DND-41 (cell line): ENCODE measurements around the gene ASPSCR1.

ENCODE experiments used
- ATAC-seq: fragments of 200-7000 bp; cut with Tn5 transposase; 3 replicates; pipeline ENCODE4 v1.9.1; 2021; ENCODE audit warnings: low read depth; ENCODE audit not compliant: insufficient read depth
- DNase-seq: peaks from one replicate; pipeline ENCODE4 v3.0.0-alpha.2; 2020
- H2AFZ ChIP-seq: 2 replicates; pipeline ENCODE4 v1.6.0; 2012; ENCODE audit warnings: low read depth, low read length
- H3K27ac ChIP-seq: 2 replicates; pipeline ENCODE4 v1.5.1; 2012; ENCODE audit warnings: low read length, inconsistent platforms
- H3K27me3 ChIP-seq: fragments of 200-600 bp; sonication (generic); 2 replicates; pipeline ENCODE4 v1.6.0; 2012; ENCODE audit warnings: low read length, mild to moderate bottlenecking, inconsistent platforms; ENCODE audit not compliant: insufficient read depth, poor library complexity
- H3K36me3 ChIP-seq: 2 replicates; pipeline ENCODE4 v1.5.1; 2012; ENCODE audit warnings: low read length, inconsistent platforms; ENCODE audit not compliant: insufficient read depth
- H3K4me1 ChIP-seq: 2 replicates; pipeline ENCODE4 v1.5.1; 2012; ENCODE audit warnings: mild to moderate bottlenecking, low read length; ENCODE audit not compliant: insufficient read depth
- H3K4me2 ChIP-seq: 2 replicates; pipeline ENCODE4 v1.6.0; 2012; ENCODE audit warnings: mild to moderate bottlenecking, moderate library complexity, low read length, inconsistent platforms; ENCODE audit not compliant: insufficient read depth
- H3K4me3 ChIP-seq, 2 experiments: fragments of 200-600 bp in 1 of 2; shearing (Covaris generic) in 1 of 2; 2 replicates each; pipeline ENCODE4 v1.5.1; 2012 to 2016; ENCODE audit warnings: inconsistent platforms in 2 of 2, low read length in 2 of 2, mild to moderate bottlenecking in 2 of 2, low read depth in 1 of 2, moderate library complexity in 1 of 2
- H3K79me2 ChIP-seq: 2 replicates; pipeline ENCODE4 v1.6.0; 2012; ENCODE audit warnings: low read length, inconsistent platforms; ENCODE audit not compliant: insufficient read depth
- H3K9ac ChIP-seq: 2 replicates; pipeline ENCODE4 v1.6.0; 2012; ENCODE audit warnings: low read depth, mild to moderate bottlenecking, inconsistent platforms, low read length, moderate library complexity
- H3K9me3 ChIP-seq: 2 replicates; pipeline ENCODE4 v1.5.1; 2012; ENCODE audit warnings: low read length, moderate library complexity, mild to moderate bottlenecking, inconsistent platforms; ENCODE audit not compliant: insufficient read depth, severe bottlenecking
- H4K20me1 ChIP-seq: 2 replicates; pipeline ENCODE4 v1.6.0; 2012; ENCODE audit warnings: low read length; ENCODE audit not compliant: insufficient read depth
- EZH2 ChIP-seq: IDR thresholded peaks from 3 replicates; pipeline ENCODE4 v1.6.1; 2012; ENCODE audit warnings: borderline replicate concordance, low read depth, mild to moderate bottlenecking, moderate library complexity, low read length, inconsistent platforms; ENCODE audit not compliant: severe bottlenecking
- TF ChIP-seq, protein P1 (sequence below): IDR thresholded peaks from 2 replicates; pipeline ENCODE4 v1.5.1; 2012; ENCODE audit warnings: borderline replicate concordance, low read length, moderate library complexity, mild to moderate bottlenecking; ENCODE audit not compliant: poor library complexity, severe bottlenecking; ENCODE audit errors: extremely low read depth

Gene ASPSCR1

DNA sequence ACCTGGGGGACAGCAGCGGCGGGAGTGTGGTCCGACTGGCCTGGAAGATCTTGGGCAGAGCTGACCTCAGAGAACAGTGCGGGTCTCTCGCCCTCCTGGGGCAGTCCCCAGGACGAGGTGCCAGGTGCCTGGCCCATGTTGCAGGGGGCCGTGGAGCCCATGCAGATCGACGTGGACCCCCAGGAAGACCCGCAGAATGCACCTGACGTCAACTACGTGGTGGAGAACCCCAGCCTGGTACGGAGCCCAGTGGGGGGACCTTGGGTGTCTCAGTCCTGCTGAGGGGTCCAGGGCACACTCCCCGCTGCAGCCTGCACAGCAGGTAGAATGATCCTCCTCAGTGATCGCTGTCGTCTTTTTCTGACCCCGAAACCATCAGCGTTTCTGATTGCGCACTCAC, 75.7 kb downstream of the ASPSCR1 start:
- Histone ChIP-seq H3K4me1 (peaks cover 49% of the 10 kb centered on the region), H3K79me2 (peaks cover 40% of the 10 kb centered on the region), H3K9me3 (no peaks in the 10 kb centered on the region), H3K27ac (no peak overlapping the region; the same call in 1 of the 2 replicates), H4K20me1 (peaks cover 49% of the 10 kb centered on the region), H3K4me2 (peak overlapping the region; percentile 92), H2AFZ (no peak overlapping the region), H3K4me3 (peak overlapping the region in 1 of 2 experiments; percentile 99; a peak in 3 of 4 replicates), H3K36me3 (peaks cover 70% of the 10 kb centered on the region), H3K9ac (peak overlapping the region; percentile 88), H3K27me3 (no peaks in the 10 kb centered on the region)
- no peak for TF ChIP-seq EZH2
- TF ChIP-seq, protein P1, sequence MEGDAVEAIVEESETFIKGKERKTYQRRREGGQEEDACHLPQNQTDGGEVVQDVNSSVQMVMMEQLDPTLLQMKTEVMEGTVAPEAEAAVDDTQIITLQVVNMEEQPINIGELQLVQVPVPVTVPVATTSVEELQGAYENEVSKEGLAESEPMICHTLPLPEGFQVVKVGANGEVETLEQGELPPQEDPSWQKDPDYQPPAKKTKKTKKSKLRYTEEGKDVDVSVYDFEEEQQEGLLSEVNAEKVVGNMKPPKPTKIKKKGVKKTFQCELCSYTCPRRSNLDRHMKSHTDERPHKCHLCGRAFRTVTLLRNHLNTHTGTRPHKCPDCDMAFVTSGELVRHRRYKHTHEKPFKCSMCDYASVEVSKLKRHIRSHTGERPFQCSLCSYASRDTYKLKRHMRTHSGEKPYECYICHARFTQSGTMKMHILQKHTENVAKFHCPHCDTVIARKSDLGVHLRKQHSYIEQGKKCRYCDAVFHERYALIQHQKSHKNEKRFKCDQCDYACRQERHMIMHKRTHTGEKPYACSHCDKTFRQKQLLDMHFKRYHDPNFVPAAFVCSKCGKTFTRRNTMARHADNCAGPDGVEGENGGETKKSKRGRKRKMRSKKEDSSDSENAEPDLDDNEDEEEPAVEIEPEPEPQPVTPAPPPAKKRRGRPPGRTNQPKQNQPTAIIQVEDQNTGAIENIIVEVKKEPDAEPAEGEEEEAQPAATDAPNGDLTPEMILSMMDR = no peak
- ATAC-seq (no peak), DNase-seq (no peak)

GRCh38 chr17:82053556-82054263, 76.3 kb downstream of the ASPSCR1 start:
- Histone ChIP-seq H3K9ac (peak overlapping the region; percentile 88; the same call in 1 of the 2 replicates), H2AFZ (no peak overlapping the region), H3K27ac (no peak overlapping the region), H3K4me1 (peaks cover 49% of the 10 kb centered on the region), H3K4me2 (peak overlapping the region; percentile 92), H3K9me3 (no peaks in the 10 kb centered on the region), H3K4me3 (peak overlapping the region in 1 of 2 experiments; percentile 99; a peak in 3 of 4 replicates), H3K79me2 (peaks cover 40% of the 10 kb centered on the region), H4K20me1 (peaks cover 52% of the 10 kb centered on the region), H3K36me3 (peaks cover 76% of the 10 kb centered on the region), H3K27me3 (no peaks in the 10 kb centered on the region)
- no peak for DNase-seq
- TF ChIP-seq, protein P1 = no peak
- no peak for TF ChIP-seq EZH2
- ATAC-seq = no peak

DNA sequence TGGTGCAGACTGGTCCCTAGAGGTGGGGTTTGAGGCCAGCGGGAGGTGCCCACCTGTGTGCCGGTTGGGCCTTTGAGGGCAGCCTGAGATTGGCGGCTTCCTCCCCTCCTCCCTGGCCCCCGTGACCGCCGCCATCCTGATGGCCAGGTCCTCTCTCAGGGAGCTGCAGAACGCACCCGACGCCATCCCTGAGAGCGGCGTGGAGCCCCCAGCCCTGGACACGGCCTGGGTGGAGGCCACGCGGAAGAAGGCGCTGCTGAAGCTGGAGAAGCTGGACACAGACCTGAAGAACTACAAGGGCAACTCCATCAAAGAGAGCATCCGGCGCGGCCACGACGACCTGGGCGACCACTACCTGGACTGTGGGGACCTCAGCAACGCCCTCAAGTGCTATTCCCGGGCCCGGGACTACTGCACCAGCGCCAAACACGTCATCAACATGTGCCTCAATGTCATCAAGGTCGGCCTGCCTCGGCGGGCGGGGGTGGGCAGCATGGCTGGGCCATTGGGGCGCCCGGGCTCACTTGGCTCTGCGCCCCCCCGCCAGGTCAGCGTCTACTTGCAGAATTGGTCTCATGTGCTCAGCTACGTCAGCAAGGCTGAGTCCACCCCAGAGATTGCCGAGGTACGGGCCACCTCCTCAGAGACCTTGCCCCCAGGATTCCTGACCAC, 77.1 kb downstream of the ASPSCR1 start:
- peaks cover 59% of the 10 kb centered on the region for H4K20me1 ChIP-seq
- no peak overlapping the region for H2AFZ ChIP-seq
- H3K9me3 ChIP-seq = no peaks in the 10 kb centered on the region
- peaks cover 46% of the 10 kb centered on the region for H3K4me1 ChIP-seq
- no peak overlapping the region for H3K9ac ChIP-seq
- no peak overlapping the region for H3K4me3 ChIP-seq
- TF ChIP-seq, protein P1 = no peak
- no peak for TF ChIP-seq EZH2
- H3K36me3 ChIP-seq = peaks cover 76% of the 10 kb centered on the region
- H3K4me2 ChIP-seq = peak overlapping the region; percentile 92
- ATAC-seq (no peak), DNase-seq (no peak)
- H3K27me3 ChIP-seq = no peaks in the 10 kb centered on the region
- H3K79me2 ChIP-seq = peaks cover 40% of the 10 kb centered on the region
- no peak overlapping the region for H3K27ac ChIP-seq
